HL-60/S4 treated with phorbol 12-myristate 13-acetate at 8.2 ng/mL for 4 days and 3 days (cell line): ENCODE results near the gene PLCD3.
"Not testable (repeated sequence)": the region's sequence is repeated elsewhere in the genome, so short reads cannot be mapped to it uniquely, and the experiment has no call there.

Source experiments
- in situ Hi-C: fragments of 300-500 bp; cut with MboI; formaldehyde crosslinking; loops from 2 replicates; pipeline ENCODE4 v1.15.0; 2022; ENCODE audit warnings: low sequenced_read_pairs

The PLCD3 gene

GRCh38 chr17:45135978-45136791, 3.9 kb upstream of the PLCD3 start:
- in situ Hi-C loops = loop anchor here (5.0 kb wide), 1 partner anchor 61 kb away; no protein-coding TSS in a partner anchor

- in situ Hi-C loops = loop anchor here (5.0 kb wide), 1 partner anchor 62 kb away; no protein-coding TSS in a partner anchor
Measured at GRCh38 chr17:45135192-45135977, 3.1 kb upstream of the PLCD3 start, which contains the start of gene ACBD4. ACBD4 (plus strand) TSS chr17:45135687; CDS start chr17:45136145, 458 bp downstream.

- in situ Hi-C loops = no loop called here
Measured at GRCh38 chr17:45132572-45133463, 503 bp upstream of the PLCD3 start.

GRCh38 chr17:45131616-45132319, 547 bp downstream of the PLCD3 start:
- in situ Hi-C loops = no loop called here

- in situ Hi-C loops = no loop called here
Measured at GRCh38 chr17:45130681-45131615, 1.4 kb downstream of the PLCD3 start.

GRCh38 chr17:45129940-45130680, 2.2 kb downstream of the PLCD3 start:
- in situ Hi-C loops = no loop called here

GRCh38 chr17:45129426-45129939, 2.8 kb downstream of the PLCD3 start:
- in situ Hi-C loops = no loop called here

GRCh38 chr17:45128989-45129388, 3.3 kb downstream of the PLCD3 start:
- in situ Hi-C loops = no loop called here

- in situ Hi-C loops = no loop called here
Measured at GRCh38 chr17:45128331-45128730, 4.0 kb downstream of the PLCD3 start.

GRCh38 chr17:45127548-45128300, 4.6 kb downstream of the PLCD3 start:
- in situ Hi-C loops = no loop called here

GRCh38 chr17:45127207-45127547, 5.1 kb downstream of the PLCD3 start:
- in situ Hi-C loops = no loop called here

GRCh38 chr17:45125509-45125908, 6.8 kb downstream of the PLCD3 start:
- in situ Hi-C loops = no loop called here

GRCh38 chr17:45124797-45125122, 7.6 kb downstream of the PLCD3 start:
- in situ Hi-C loops = not testable (repeated sequence)

GRCh38 chr17:45123930-45124796, 8.2 kb downstream of the PLCD3 start:
- in situ Hi-C loops = no loop called here

- in situ Hi-C loops = no loop called here
Measured at GRCh38 chr17:45123076-45123770, 9.1 kb downstream of the PLCD3 start.

- in situ Hi-C loops = no loop called here
Measured at GRCh38 chr17:45121055-45121454, 11.3 kb downstream of the PLCD3 start.
